Right atrium auricular region (tissue), 2 donors: ENCODE data around the gene BRD1. TPM values are rescaled to one million over a fixed set of nuclear protein-coding genes. Genes with fewer than 3 reads are reported as not detected.

Experiments used
- DNase-seq: peaks from one replicate; pipeline ENCODE4 v3.0.0-alpha.2; 2019; ENCODE audit warnings: low spot score
- H3K27ac ChIP-seq, 2 donors: fragments of 200-600 bp; sonication (generic); 1 replicate in 1 of 2; 2 replicates in 1 of 2; pipeline ENCODE4 v1.5.1; 2016 to 2019
- H3K27me3 ChIP-seq, 2 donors: fragments of 200-600 bp; sonication (generic); one replicate each; pipeline versions ENCODE4 v1.5.1 to v1.6.0; 2017 to 2019
- H3K36me3 ChIP-seq: fragments of 200-600 bp; sonication (generic); one replicate; pipeline ENCODE4 v1.5.1; 2016
- H3K4me1 ChIP-seq, 2 donors: fragments of 200-600 bp; sonication (generic); one replicate each; pipeline versions ENCODE4 v1.5.1 to v1.6.0; 2017 to 2019
- H3K4me3 ChIP-seq, 2 donors: fragments of 200-600 bp; sonication (generic); 1 replicate in 1 of 2; 2 replicates in 1 of 2; pipeline ENCODE4 v1.5.1; 2017 to 2019; ENCODE audit warnings: mild to moderate bottlenecking in 1 of 2, moderate library complexity in 1 of 2
- H3K9me3 ChIP-seq, 2 donors: fragments of 200-600 bp; sonication (generic); one replicate each; pipeline ENCODE4 v1.5.1; 2019
- CTCF ChIP-seq, 2 donors: fragments of 200-600 bp; sonication (generic); IDR thresholded peaks; one replicate each; pipeline ENCODE4 v1.5.1; 2019; ENCODE audit warnings: antibody characterized with exemption in 2 of 2
- total RNA-seq, 2 donors: library from RNA; depleted of rRNA; stranded (reverse); fragments of >200 nt; gene quantifications; one replicate each; pipeline ENCODE4 v1.1.0, GENCODE V29; 2016

Gene BRD1
- total RNA-seq, 2 donors from 2014 or later: 17.7 to 20.8 TPM

- no peak overlapping the region for H3K4me3 ChIP-seq
- no peak for DNase-seq
- peaks cover 0 to 24% of the 10 kb centered on the region in 2 donors for H3K9me3 ChIP-seq
- peaks cover 0 to 5% of the 10 kb centered on the region in 2 donors for H3K4me1 ChIP-seq
- no peak for TF ChIP-seq CTCF (IDR thresholded peaks at IDR 0.05)
- H3K27ac ChIP-seq: no peak overlapping the region
- no peaks in the 10 kb centered on the region for H3K36me3 ChIP-seq
- H3K27me3 ChIP-seq: no peaks in the 10 kb centered on the region
Measured at GRCh38 chr22:49863931-49864330, 36.3 kb upstream of the BRD1 start.

GRCh38 chr22:49862496-49862776 lies 34.8 kb upstream of the BRD1 start:
- no peak for DNase-seq
- H3K4me3 ChIP-seq: no peak overlapping the region
- no peak overlapping the region for H3K27ac ChIP-seq
- peaks cover 0 to 24% of the 10 kb centered on the region in 2 donors for H3K9me3 ChIP-seq
- no peaks in the 10 kb centered on the region for H3K36me3 ChIP-seq
- no peak for TF ChIP-seq CTCF (IDR thresholded peaks at IDR 0.05)
- peaks cover 0 to 5% of the 10 kb centered on the region in 2 donors for H3K4me1 ChIP-seq
- H3K27me3 ChIP-seq: no peaks in the 10 kb centered on the region

GRCh38 chr22:49861642-49862495 lies 34.2 kb upstream of the BRD1 start:
- peaks cover 0 to 19% of the 10 kb centered on the region in 2 donors for H3K9me3 ChIP-seq
- DNase-seq: no peak
- H3K27ac ChIP-seq: no peak overlapping the region
- H3K36me3 ChIP-seq: no peaks in the 10 kb centered on the region
- H3K27me3 ChIP-seq: no peaks in the 10 kb centered on the region
- no peak overlapping the region for H3K4me3 ChIP-seq
- H3K4me1 ChIP-seq: peaks cover 0 to 5% of the 10 kb centered on the region in 2 donors
- TF ChIP-seq CTCF (IDR thresholded peaks at IDR 0.05): no peak

GRCh38 chr22:49858827-49859226 lies 31.2 kb upstream of the BRD1 start:
- Histone ChIP-seq H3K36me3 (no peaks in the 10 kb centered on the region), H3K4me3 (no peak overlapping the region), H3K4me1 (peaks cover 0 to 24% of the 10 kb centered on the region in 2 donors), H3K9me3 (no peaks in the 10 kb centered on the region), H3K27ac (no peak overlapping the region), H3K27me3 (no peaks in the 10 kb centered on the region)
- DNase-seq: no peak
- TF ChIP-seq CTCF (IDR thresholded peaks at IDR 0.05): no peak

DNA sequence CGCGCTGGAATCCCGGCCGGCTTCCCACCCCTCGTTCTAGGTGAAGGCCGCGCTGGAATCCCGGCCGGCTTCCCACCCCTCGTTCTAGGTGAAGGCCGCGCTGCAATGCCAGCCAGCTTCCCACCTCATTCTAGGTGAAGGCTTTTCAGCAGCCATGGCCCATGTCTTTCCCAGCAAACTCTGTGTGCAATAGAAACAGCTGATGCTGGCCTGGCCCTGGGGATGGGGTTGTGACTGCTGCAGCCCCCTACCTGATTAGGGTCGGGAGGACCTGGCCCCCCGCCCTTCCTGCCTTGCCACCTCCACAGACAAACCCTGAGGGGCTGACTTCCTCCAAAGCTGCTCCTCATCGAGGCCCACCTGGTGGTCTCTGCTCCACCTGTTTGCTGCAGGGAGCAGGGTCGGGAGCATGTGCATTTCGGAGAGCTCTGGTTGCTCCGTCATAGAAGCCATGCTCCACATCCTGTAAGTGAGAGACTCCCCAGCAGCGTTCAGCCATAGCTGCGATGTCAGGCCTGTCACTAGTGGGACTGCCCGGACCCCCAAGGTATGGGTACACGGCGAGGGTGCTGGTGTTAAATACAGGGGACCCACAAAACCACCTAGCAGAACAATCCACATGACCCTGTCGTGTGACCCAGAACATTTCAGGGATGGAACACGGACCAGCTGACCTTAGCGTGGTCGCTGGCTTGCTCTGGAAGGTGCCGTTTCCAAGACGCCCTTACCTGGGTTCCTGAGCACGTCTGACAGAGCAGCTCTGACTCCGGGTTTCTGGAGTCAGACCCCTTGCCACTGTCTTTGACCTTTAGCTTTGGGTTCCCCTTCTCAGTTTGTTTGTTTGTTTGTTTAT lies 29.3 kb upstream of the BRD1 start:
- no peak for TF ChIP-seq CTCF (IDR thresholded peaks at IDR 0.05)
- no peaks in the 10 kb centered on the region for H3K36me3 ChIP-seq

More for the DNA sequence above, 29.3 kb upstream of the BRD1 start:
- H3K27ac ChIP-seq: no peak overlapping the region
- no peak for DNase-seq
- no peaks in the 10 kb centered on the region for H3K9me3 ChIP-seq
- H3K4me3 ChIP-seq: no peak overlapping the region
- H3K27me3 ChIP-seq: no peaks in the 10 kb centered on the region
- peaks cover 0 to 25% of the 10 kb centered on the region in 2 donors for H3K4me1 ChIP-seq
